Gastroesophageal sphincter (tissue), 4 donors: ENCODE data around the gene TPCN1. TPM values are rescaled to one million over a fixed set of nuclear protein-coding genes. Genes with fewer than 3 reads are reported as not detected.

ENCODE experiments used
- ATAC-seq: fragments of 150-250 bp; one replicate; pipeline ENCODE4 v1.9.1; 2016; ENCODE audit warnings: mild to moderate bottlenecking, moderate library complexity
- H3K27ac ChIP-seq, 4 donors: fragments of 200-600 bp; sonication (generic) in 3 of 4; 1 replicate in 3 of 4; 2 replicates in 1 of 4; pipeline ENCODE4 v1.5.1; 2016 to 2019
- H3K27me3 ChIP-seq: fragments of 200-600 bp; sonication (generic); one replicate; pipeline ENCODE4 v1.5.1; 2019
- H3K36me3 ChIP-seq, 2 donors: fragments of 200-600 bp; sonication (generic); one replicate each; pipeline ENCODE4 v1.5.1; 2019; ENCODE audit warnings: control low read depth in 1 of 2
- H3K4me1 ChIP-seq, 3 donors: fragments of 200-600 bp; sonication (generic); 1 replicate in 2 of 3; 2 replicates in 1 of 3; pipeline ENCODE4 v1.5.1; 2016 to 2019; ENCODE audit warnings: control low read depth in 2 of 3
- H3K4me3 ChIP-seq, 2 donors: fragments of 200-600 bp; sonication (generic); one replicate each; pipeline ENCODE4 v1.5.1; 2019; ENCODE audit warnings: mild to moderate bottlenecking in 1 of 2, moderate library complexity in 1 of 2
- H3K9me3 ChIP-seq, 3 donors: fragments of 200-600 bp; sonication (generic); one replicate each; pipeline ENCODE4 v1.5.1; 2017 to 2019; ENCODE audit warnings: control low read depth in 2 of 3
- EP300 ChIP-seq: sonication (generic); formaldehyde crosslinking; IDR thresholded peaks from one replicate; pipeline ENCODE4 v1.6.1; 2017; ENCODE audit warnings: antibody characterized with exemption, mild to moderate bottlenecking
- POLR2A ChIP-seq, 2 donors: fragments of 450-650 bp; IDR thresholded peaks; one replicate each; pipeline ENCODE4 v1.6.1; 2017; ENCODE audit warnings: antibody characterized with exemption in 2 of 2, mild to moderate bottlenecking in 2 of 2, moderate library complexity in 1 of 2
- POLR2AphosphoS5 ChIP-seq: sonication (generic); formaldehyde crosslinking; IDR thresholded peaks from one replicate; pipeline ENCODE4 v1.6.1; 2017; ENCODE audit warnings: antibody characterized with exemption
- WGBS, 2 donors: methylation state at CpG; one replicate each; pipeline ENCODE4 v1.1.5; 2018; ENCODE audit warnings: low coverage in 1 of 2; 5-methylcytosine and 5-hydroxymethylcytosine counted together
- total RNA-seq, 4 donors: library from RNA; depleted of rRNA; stranded (reverse); fragments of >200 nt; gene quantifications; one replicate each; pipeline ENCODE4 v1.1.0, GENCODE V29; 2016
- TF ChIP-seq, protein P1 (sequence below), 4 experiments: fragments of 200-600 bp in 2 of 4; fragments of 450-650 bp in 2 of 4; sonication (generic) in 1 of 4; IDR thresholded peaks; one replicate each; pipeline ENCODE4 v1.5.1; 2017 to 2019; ENCODE audit warnings: antibody characterized with exemption in 4 of 4, mild to moderate bottlenecking in 2 of 4, moderate library complexity in 2 of 4

The TPCN1 gene
- total RNA-seq, 4 donors from 2014 or later, result 24.0 to 47.0 (median 37.3) TPM

DNA sequence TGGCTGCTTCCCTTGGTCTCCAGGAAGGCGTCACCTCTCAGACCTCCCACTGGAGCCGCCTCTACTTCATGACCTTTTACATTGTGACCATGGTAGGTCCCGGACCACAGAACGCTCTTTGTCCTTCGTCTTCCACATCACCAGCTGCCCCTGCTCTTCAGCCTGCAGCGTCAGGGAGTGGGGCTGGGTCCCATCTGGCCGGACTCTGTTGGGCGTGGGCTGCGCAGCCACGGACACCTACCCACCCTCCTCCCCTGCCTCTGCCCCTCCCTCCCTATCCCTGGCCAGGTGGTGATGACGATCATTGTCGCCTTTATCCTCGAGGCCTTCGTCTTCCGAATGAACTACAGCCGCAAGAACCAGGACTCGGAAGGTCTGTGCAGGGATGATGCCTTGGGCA lies 70.3 kb downstream of the TPCN1 start:
- WGBS, 2 donors, result 60 to 87% methylated on average over 2 to 17 of the region's 17 CpGs
- H3K9me3 ChIP-seq, result no peaks in the 10 kb centered on the region
- no peak for ATAC-seq
- H3K36me3 ChIP-seq, result peaks cover 0 to 100% of the 10 kb centered on the region in 2 donors
- TF ChIP-seq EP300 (no peak), POLR2AphosphoS5 (no peak), POLR2A (IDR thresholded peaks at IDR 0.05) (no peak)
- TF ChIP-seq, protein P1, sequence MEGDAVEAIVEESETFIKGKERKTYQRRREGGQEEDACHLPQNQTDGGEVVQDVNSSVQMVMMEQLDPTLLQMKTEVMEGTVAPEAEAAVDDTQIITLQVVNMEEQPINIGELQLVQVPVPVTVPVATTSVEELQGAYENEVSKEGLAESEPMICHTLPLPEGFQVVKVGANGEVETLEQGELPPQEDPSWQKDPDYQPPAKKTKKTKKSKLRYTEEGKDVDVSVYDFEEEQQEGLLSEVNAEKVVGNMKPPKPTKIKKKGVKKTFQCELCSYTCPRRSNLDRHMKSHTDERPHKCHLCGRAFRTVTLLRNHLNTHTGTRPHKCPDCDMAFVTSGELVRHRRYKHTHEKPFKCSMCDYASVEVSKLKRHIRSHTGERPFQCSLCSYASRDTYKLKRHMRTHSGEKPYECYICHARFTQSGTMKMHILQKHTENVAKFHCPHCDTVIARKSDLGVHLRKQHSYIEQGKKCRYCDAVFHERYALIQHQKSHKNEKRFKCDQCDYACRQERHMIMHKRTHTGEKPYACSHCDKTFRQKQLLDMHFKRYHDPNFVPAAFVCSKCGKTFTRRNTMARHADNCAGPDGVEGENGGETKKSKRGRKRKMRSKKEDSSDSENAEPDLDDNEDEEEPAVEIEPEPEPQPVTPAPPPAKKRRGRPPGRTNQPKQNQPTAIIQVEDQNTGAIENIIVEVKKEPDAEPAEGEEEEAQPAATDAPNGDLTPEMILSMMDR (IDR thresholded peaks at IDR 0.05), result no peak
- H3K4me1 ChIP-seq, result no peaks in the 10 kb centered on the region
- no peak overlapping the region for H3K27ac ChIP-seq
- H3K27me3 ChIP-seq, result no peaks in the 10 kb centered on the region
- H3K4me3 ChIP-seq, result no peak overlapping the region

DNA sequence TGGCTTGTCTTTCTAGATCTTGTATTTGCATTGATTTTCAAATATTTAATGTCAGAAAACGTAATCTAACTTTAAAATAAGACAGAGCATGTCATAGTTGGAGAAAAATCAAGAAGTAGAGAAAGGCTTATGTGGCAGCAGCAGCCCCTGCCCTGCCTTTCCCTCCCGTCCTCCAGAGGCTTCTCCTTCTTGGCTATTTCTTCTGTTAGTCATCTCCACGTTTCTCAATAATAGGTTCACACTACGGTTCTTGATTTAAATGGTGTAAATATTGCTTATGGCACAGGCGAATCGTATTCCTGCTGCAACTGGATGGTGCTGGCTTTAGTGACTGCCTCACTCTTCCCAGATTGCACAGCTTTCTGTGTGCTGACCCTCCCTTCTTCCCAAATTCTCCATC lies 70.8 kb downstream of the TPCN1 start:
- Histone ChIP-seq H3K4me3 (no peak overlapping the region), H3K4me1 (no peaks in the 10 kb centered on the region), H3K9me3 (no peaks in the 10 kb centered on the region), H3K36me3 (peaks cover 0 to 100% of the 10 kb centered on the region in 2 donors), H3K27ac (no peak overlapping the region), H3K27me3 (no peaks in the 10 kb centered on the region)
- TF ChIP-seq POLR2AphosphoS5 (no peak), EP300 (no peak), POLR2A (IDR thresholded peaks at IDR 0.05) (no peak)
- TF ChIP-seq, protein P1 (IDR thresholded peaks at IDR 0.05), result no peak
- no peak for ATAC-seq
- 72 to 75% methylated on average over 5 to 6 of the region's 6 CpGs for WGBS, 2 donors

DNA sequence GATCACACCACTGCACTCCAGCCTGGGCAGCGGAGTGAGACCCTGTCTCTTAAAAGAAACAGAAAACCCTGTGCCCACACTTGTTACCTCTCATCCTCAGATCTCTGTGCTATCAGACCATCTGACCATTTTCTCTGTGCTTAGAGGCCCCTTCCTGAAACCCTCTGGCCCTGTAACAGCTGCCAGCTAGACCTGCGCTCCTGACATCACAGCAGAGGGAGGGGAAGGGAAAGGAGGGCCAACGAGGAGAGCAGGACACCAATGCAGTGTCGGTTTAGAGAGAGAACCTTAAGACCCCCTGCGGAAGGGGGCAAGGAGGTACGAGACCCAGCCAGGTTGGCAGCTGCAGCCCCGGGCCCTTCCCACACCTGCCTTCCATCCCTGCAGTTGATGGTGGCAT lies 71.3 kb downstream of the TPCN1 start:
- no peak overlapping the region for H3K27ac ChIP-seq
- TF ChIP-seq POLR2AphosphoS5, result no peak
- no peak for TF ChIP-seq POLR2A (IDR thresholded peaks at IDR 0.05)
- TF ChIP-seq EP300, result no peak
- TF ChIP-seq, protein P1 (IDR thresholded peaks at IDR 0.05), result no peak

DNA sequence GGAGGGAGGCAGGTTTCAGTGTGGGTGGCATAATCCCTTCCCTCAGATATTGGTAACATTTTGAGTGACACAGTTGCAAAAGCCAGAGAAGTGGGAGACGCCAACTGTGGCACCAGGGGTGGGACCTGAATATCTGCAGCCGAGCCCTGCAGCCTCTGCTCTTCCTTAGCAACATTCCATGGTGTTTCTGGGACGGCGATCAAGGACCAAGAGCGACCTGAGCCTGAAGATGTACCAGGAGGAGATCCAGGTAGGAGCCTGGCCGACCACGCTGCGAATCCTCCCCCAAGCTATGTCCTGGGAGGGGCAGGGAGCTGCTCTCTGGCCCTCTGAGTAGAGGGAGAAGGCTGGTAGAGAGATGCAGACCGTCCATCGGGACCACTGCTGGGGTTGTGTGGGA lies 71.8 kb downstream of the TPCN1 start:
- TF ChIP-seq POLR2A (IDR thresholded peaks at IDR 0.05) (no peak), EP300 (no peak), POLR2AphosphoS5 (no peak)
- TF ChIP-seq, protein P1 (IDR thresholded peaks at IDR 0.05), result no peak
- H3K27ac ChIP-seq, result no peak overlapping the region
- no peak overlapping the region for H3K4me3 ChIP-seq
- no peaks in the 10 kb centered on the region for H3K27me3 ChIP-seq
- WGBS, 2 donors, result 87% methylated on average over 2 of the region's 10 CpGs; no CpG with 5 or more reads in 1 of the 2 donors
- ATAC-seq, result no peak
- H3K9me3 ChIP-seq, result no peaks in the 10 kb centered on the region
- H3K36me3 ChIP-seq, result peaks cover 0 to 100% of the 10 kb centered on the region in 2 donors
- H3K4me1 ChIP-seq, result peaks cover 0 to 8% (median 5%) of the 10 kb centered on the region in 3 donors

More for the DNA sequence above, 71.3 kb downstream of the TPCN1 start:
- Histone ChIP-seq H3K4me3 (no peak overlapping the region), H3K4me1 (peaks cover 0 to 3% (median under 1%) of the 10 kb centered on the region in 3 donors), H3K36me3 (peaks cover 0 to 100% of the 10 kb centered on the region in 2 donors), H3K27me3 (no peaks in the 10 kb centered on the region), H3K9me3 (no peaks in the 10 kb centered on the region)
- WGBS, 2 donors, result no CpG with 5 or more reads among the region's 7 CpGs
- ATAC-seq, result no peak

DNA sequence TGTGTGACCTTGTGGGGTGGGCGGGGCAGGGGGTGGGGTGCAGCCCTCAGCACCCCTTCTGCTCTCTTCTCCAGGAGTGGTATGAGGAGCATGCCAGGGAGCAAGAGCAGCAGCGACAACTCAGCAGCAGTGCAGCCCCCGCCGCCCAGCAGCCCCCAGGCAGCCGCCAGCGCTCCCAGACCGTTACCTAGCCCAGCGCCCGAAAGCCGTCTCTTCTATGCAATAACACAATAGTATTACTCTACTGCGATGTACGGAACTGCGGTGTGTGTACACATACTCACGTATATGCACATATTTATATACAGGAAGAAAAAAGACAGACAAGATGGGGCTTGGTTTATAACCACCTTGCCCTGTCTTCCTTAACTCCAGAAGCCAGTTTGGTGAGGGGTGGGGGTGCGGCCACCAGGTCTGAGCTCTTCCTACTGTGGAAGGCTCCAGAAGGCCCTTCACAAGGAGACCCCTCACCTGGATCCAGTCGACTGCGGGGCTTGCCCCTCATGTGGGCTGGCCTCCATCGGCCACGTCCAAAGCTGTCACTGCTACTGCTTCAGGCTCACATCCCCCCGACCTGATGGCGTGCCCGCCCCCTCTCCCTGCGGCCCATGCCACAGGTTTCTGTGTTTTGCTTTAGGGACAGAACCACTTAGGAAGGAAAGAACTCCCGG lies 74.8 kb downstream of the TPCN1 start:
- TF ChIP-seq EP300, result no peak
- TF ChIP-seq, protein P1 (IDR thresholded peaks at IDR 0.05), result no peak
- TF ChIP-seq POLR2AphosphoS5, result no peak
- no peak for TF ChIP-seq POLR2A (IDR thresholded peaks at IDR 0.05)
- Histone ChIP-seq H3K9me3 (no peaks in the 10 kb centered on the region), H3K4me1 (peaks cover 0 to 29% (median 12%) of the 10 kb centered on the region in 3 donors), H3K36me3 (peaks cover 0 to 92% of the 10 kb centered on the region in 2 donors), H3K4me3 (no peak overlapping the region), H3K27me3 (no peaks in the 10 kb centered on the region), H3K27ac (no peak overlapping the region)
- WGBS, 2 donors, result 60 to 75% methylated on average over 1 to 2 of the region's 24 CpGs
- ATAC-seq, result no peak
